Hematopoietic multipotent progenitor cell treated with erythropoietin and hydrocortisone succinate and interleukin-3 and kit ligand, for 17 days (in vitro differentiated cells): Measurements from ENCODE around the gene THOC2.
"Not testable (repeated sequence)": the region's sequence is repeated elsewhere in the genome, so short reads cannot be mapped to it uniquely, and the experiment has no call there.

Experiments
- DNase-seq: peaks from one replicate; pipeline ENCODE4 v3.0.0-alpha.2; 2015; ENCODE audit warnings: low spot score

Gene THOC2

GRCh38 chrX:123664467-123665167, 68.2 kb downstream of the THOC2 start:
- not testable (repeated sequence) for DNase-seq

GRCh38 chrX:123663720-123664119, 69.1 kb downstream of the THOC2 start:
- DNase-seq, result not testable (repeated sequence)

- not testable (repeated sequence) for DNase-seq
Observed at GRCh38 chrX:123656507-123656906, 76.3 kb downstream of the THOC2 start.

- DNase-seq, result not testable (repeated sequence)
Observed at GRCh38 chrX:123648811-123649181, 84.1 kb downstream of the THOC2 start.

- DNase-seq, result no peak
Observed at GRCh38 chrX:123648028-123648810, 84.6 kb downstream of the THOC2 start.

GRCh38 chrX:123647244-123647643, 85.6 kb downstream of the THOC2 start:
- DNase-seq, result no peak

GRCh38 chrX:123629502-123629901, 103.3 kb downstream of the THOC2 start:
- DNase-seq, result no peak

- DNase-seq, result no peak
Observed at GRCh38 chrX:123626962-123627361, 105.9 kb downstream of the THOC2 start.

- DNase-seq, result no peak
Observed at GRCh38 chrX:123625952-123626351, 106.9 kb downstream of the THOC2 start.

GRCh38 chrX:123625477-123625876, 107.4 kb downstream of the THOC2 start:
- no peak for DNase-seq

- DNase-seq, result no peak
Observed at GRCh38 chrX:123617007-123617406, 115.8 kb downstream of the THOC2 start.

- no peak for DNase-seq
Observed at GRCh38 chrX:123610915-123611314, 121.9 kb downstream of the THOC2 start.

- DNase-seq, result no peak
Observed at GRCh38 chrX:123607806-123608205, 125.0 kb downstream of the THOC2 start.

GRCh38 chrX:123607270-123607669, 125.6 kb downstream of the THOC2 start:
- no peak for DNase-seq

GRCh38 chrX:123603491-123603890, 129.4 kb downstream of the THOC2 start:
- DNase-seq, result no peak

GRCh38 chrX:123601437-123601836, 131.4 kb downstream of the THOC2 start:
- no peak for DNase-seq

- no peak for DNase-seq
Observed at GRCh38 chrX:123600181-123600580, 132.7 kb downstream of the THOC2 start.

- no peak for DNase-seq
Observed at GRCh38 chrX:123590842-123591486, 141.9 kb downstream of the THOC2 start.

- DNase-seq, result no peak
Observed at GRCh38 chrX:123588723-123589122, 144.1 kb downstream of the THOC2 start.

GRCh38 chrX:123581586-123581985, 151.3 kb downstream of the THOC2 start:
- DNase-seq, result no peak

GRCh38 chrX:123580792-123581191, 152.1 kb downstream of the THOC2 start:
- DNase-seq, result no peak

GRCh38 chrX:123574027-123574426, 158.8 kb downstream of the THOC2 start:
- not testable (repeated sequence) for DNase-seq

- DNase-seq, result no peak
Observed at GRCh38 chrX:123570011-123570590, 162.8 kb downstream of the THOC2 start.
